ENCODE measurements around the gene CARD10. TPM values are rescaled to one million over a fixed set of nuclear protein-coding genes. Genes with fewer than 3 reads are reported as not detected.

CARD10 gene
- total and polyA plus RNA-seq, 2 of the 13 experiments (the other 11 are each of a cell fraction or from before 2014, with no cell fraction given), result 35.2 to 55.8 TPM

- TF ChIP-seq CREB3 (CRISPR knock-in tag; IDR thresholded peaks at IDR 0.05) (peak; percentile 70; the same call in 1 of the 2 replicates), ZBTB33 (CRISPR knock-in tag; IDR thresholded peaks at IDR 0.05) (peak; percentile 80), ZNF275 (CRISPR knock-in tag; IDR thresholded peaks at IDR 0.05; ENCODE audit: borderline replicate concordance) (no peak; the same call in 1 of the 2 replicates), ZNF563 (CRISPR knock-in tag; IDR thresholded peaks at IDR 0.05) (peak; percentile 69), CREB1 (IDR thresholded peaks at IDR 0.05) (peak; percentile 61), CREB1 (CRISPR knock-in tag; IDR thresholded peaks at IDR 0.05) (peak; percentile 43; the same call in 1 of the 2 replicates), TAF15 (IDR thresholded peaks at IDR 0.05; ENCODE audit: low read depth, low read length, poor library complexity, severe bottlenecking) (no peak), MIXL1 (CRISPR knock-in tag; IDR thresholded peaks at IDR 0.05) (no peak), KDM6A (CRISPR knock-in tag; IDR thresholded peaks at IDR 0.05; ENCODE audit: low read depth) (peak; percentile 40; the same call in 1 of the 2 replicates), TFDP1 (CRISPR knock-in tag; IDR thresholded peaks at IDR 0.05; ENCODE audit: borderline replicate concordance) (peak; percentile 86), CHCHD3 (CRISPR knock-in tag; IDR thresholded peaks at IDR 0.05) (no peak), HOXD1 (CRISPR knock-in tag; IDR thresholded peaks at IDR 0.05) (peak; percentile 72), CBFB (CRISPR knock-in tag; IDR thresholded peaks at IDR 0.05) (peak; percentile 82; the same call in 1 of the 2 replicates), NFATC3 (CRISPR knock-in tag; IDR thresholded peaks at IDR 0.05) (no peak), ZNF883 (CRISPR knock-in tag; IDR thresholded peaks at IDR 0.05; ENCODE audit: not compliant biosample characterization) (peak; percentile 71), MBNL3 (CRISPR knock-in tag; conservative IDR thresholded peaks at IDR 0.05) (no peak), ZNF484 (CRISPR knock-in tag; IDR thresholded peaks at IDR 0.05; ENCODE audit: borderline replicate concordance, low read depth) (no peak), ZMYM4 (CRISPR knock-in tag; IDR thresholded peaks at IDR 0.05) (peak; percentile 53; the same call in 1 of the 2 replicates), EP300 (IDR thresholded peaks at IDR 0.05; ENCODE audit: low read depth in 2 of 2, low read length in 2 of 2) (peak; percentile 69 to 73; a peak in 3 of 4 replicates), EP300 (CRISPR knock-in tag; IDR thresholded peaks at IDR 0.05; ENCODE audit: borderline replicate concordance) (peak; percentile 75), ZNF160 (CRISPR knock-in tag; IDR thresholded peaks at IDR 0.05) (peak; percentile 60; the same call in 1 of the 2 replicates), ATM (IDR thresholded peaks at IDR 0.05; ENCODE audit: borderline replicate concordance) (no peak), SNAPC5 (CRISPR knock-in tag; IDR thresholded peaks at IDR 0.05; ENCODE audit: borderline replicate concordance) (0 out of 2 replicates have a peak, but pooled peaks have one; percentile 38), RELA (CRISPR knock-in tag; IDR thresholded peaks at IDR 0.05) (no peak), STAG1 (CRISPR knock-in tag; IDR thresholded peaks at IDR 0.05) (peak; percentile 56)
Observed at GRCh38 chr22:37561212-37562048, 42.2 kb upstream of the CARD10 start (continued).

All from HepG2 (cell line).